ENCODE measurements around the gene ICAM1. TPM values are rescaled to one million over a fixed set of nuclear protein-coding genes. Genes with fewer than 3 reads are reported as not detected.

Gene ICAM1
- total RNA-seq, 1 donor from 2014 or later: 245 TPM

- no peak overlapping the region for H3K27ac ChIP-seq
- H3K4me3 ChIP-seq: peak overlapping the region; percentile 19
Observed at GRCh38 chr19:10283301-10284064, 12.6 kb downstream of the ICAM1 start.

GRCh38 chr19:10284065-10284959 is 13.4 kb downstream of the ICAM1 start:
- Histone ChIP-seq H3K4me1 (peaks cover 63% of the 10 kb centered on the region), H3K27ac (peak overlapping the region; percentile 55), H3K27me3 (peaks cover 6% of the 10 kb centered on the region), H3K36me3 (peaks cover 63% of the 10 kb centered on the region), H3K4me3 (peak overlapping the region; percentile 19), H3K9me3 (no peaks in the 10 kb centered on the region)
- DNase-seq: no peak
- ATAC-seq: no peak
- intact Hi-C loops (cut with DNase I): no loop called here
- no peak for TF ChIP-seq CTCF (IDR thresholded peaks at IDR 0.05)

More at GRCh38 chr19:10283301-10284064, 12.6 kb downstream of the ICAM1 start:
- H3K36me3 ChIP-seq: peaks cover 71% of the 10 kb centered on the region
- H3K4me1 ChIP-seq: peaks cover 57% of the 10 kb centered on the region
- intact Hi-C loops (cut with DNase I): no loop called here
- ATAC-seq (peak; percentile 53), DNase-seq (peak; percentile 75)
- H3K27me3 ChIP-seq: peaks cover 4% of the 10 kb centered on the region
- no peak for TF ChIP-seq CTCF (IDR thresholded peaks at IDR 0.05)
- H3K9me3 ChIP-seq: no peaks in the 10 kb centered on the region

- no peak for TF ChIP-seq CTCF (IDR thresholded peaks at IDR 0.05)
- H3K36me3 ChIP-seq: peaks cover 57% of the 10 kb centered on the region
Observed at GRCh38 chr19:10284960-10285278, 14.0 kb downstream of the ICAM1 start.

DNA sequence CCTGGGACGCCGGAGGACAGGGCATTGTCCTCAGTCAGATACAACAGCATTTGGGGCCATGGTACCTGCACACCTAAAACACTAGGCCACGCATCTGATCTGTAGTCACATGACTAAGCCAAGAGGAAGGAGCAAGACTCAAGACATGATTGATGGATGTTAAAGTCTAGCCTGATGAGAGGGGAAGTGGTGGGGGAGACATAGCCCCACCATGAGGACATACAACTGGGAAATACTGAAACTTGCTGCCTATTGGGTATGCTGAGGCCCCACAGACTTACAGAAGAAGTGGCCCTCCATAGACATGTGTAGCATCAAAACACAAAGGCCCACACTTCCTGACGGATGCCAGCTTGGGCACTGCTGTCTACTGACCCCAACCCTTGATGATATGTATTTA is 14.5 kb downstream of the ICAM1 start:
- no peaks in the 10 kb centered on the region for H3K9me3 ChIP-seq
- no peak for TF ChIP-seq CTCF (IDR thresholded peaks at IDR 0.05)
- H3K27me3 ChIP-seq: peaks cover 8% of the 10 kb centered on the region
- ATAC-seq (no peak), DNase-seq (no peak)
- peaks cover 65% of the 10 kb centered on the region for H3K4me1 ChIP-seq
- H3K36me3 ChIP-seq: peaks cover 52% of the 10 kb centered on the region
- no peak overlapping the region for H3K4me3 ChIP-seq
- intact Hi-C loops (cut with DNase I): no loop called here
- peak overlapping the region; percentile 55 for H3K27ac ChIP-seq

More at GRCh38 chr19:10284960-10285278, 14.0 kb downstream of the ICAM1 start:
- Histone ChIP-seq H3K9me3 (no peaks in the 10 kb centered on the region), H3K4me1 (peaks cover 63% of the 10 kb centered on the region), H3K27ac (peak overlapping the region; percentile 55), H3K27me3 (peaks cover 7% of the 10 kb centered on the region), H3K4me3 (no peak overlapping the region)
- ATAC-seq (no peak), DNase-seq (no peak)
- intact Hi-C loops (cut with DNase I): no loop called here

DNA sequence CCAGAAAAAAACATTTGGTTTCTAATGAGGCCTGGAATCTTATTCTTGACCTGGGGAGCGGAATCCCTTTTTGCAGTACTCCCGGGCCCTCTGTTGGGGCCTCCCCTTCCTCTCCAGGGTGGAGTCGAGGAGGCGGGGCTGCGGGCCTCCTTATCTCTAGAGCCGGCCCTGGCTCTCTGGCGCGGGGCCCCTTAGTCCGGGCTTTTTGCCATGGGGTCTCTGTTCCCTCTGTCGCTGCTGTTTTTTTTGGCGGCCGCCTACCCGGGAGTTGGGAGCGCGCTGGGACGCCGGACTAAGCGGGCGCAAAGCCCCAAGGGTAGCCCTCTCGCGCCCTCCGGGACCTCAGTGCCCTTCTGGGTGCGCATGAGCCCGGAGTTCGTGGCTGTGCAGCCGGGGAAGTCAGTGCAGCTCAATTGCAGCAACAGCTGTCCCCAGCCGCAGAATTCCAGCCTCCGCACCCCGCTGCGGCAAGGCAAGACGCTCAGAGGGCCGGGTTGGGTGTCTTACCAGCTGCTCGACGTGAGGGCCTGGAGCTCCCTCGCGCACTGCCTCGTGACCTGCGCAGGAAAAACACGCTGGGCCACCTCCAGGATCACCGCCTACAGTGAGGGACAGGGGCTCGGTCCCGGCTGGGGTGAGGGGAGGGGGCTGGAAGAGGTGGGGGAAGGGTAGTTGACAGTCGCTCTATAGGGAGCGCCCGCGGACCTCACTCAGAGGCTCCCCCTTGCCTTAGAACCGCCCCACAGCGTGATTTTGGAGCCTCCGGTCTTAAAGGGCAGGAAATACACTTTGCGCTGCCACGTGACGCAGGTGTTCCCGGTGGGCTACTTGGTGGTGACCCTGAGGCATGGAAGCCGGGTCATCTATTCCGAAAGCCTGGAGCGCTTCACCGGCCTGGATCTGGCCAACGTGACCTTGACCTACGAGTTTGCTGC is 16.1 kb downstream of the ICAM1 start, which contains the start of gene ICAM4:
ICAM4 (plus strand) TSS at position 153 of the 935 bp plus-strand sequence; CDS start at position 211, 58 bp downstream.
- DNase-seq (peak; percentile 89), ATAC-seq (peak; percentile 40)
- no peaks in the 10 kb centered on the region for H3K9me3 ChIP-seq
- peaks cover 12% of the 10 kb centered on the region for H3K27me3 ChIP-seq
- TF ChIP-seq CTCF (IDR thresholded peaks at IDR 0.05): no peak
- peaks cover 42% of the 10 kb centered on the region for H3K36me3 ChIP-seq
- H3K4me3 ChIP-seq: peak within 1 kb of the TSS; percentile 28
- peak within 1 kb of the TSS; percentile 55 for H3K27ac ChIP-seq
- peaks cover 79% of the 10 kb centered on the region for H3K4me1 ChIP-seq
- intact Hi-C loops (cut with DNase I): no loop called here
